WTC11 (cell line): Measurements from ENCODE around the gene CTAGE9.

Experiments used
- CTCF ChIP-seq: fragments of 200-600 bp; IDR thresholded peaks from 2 replicates; pipeline ENCODE4 v1.8.0; 2022; ENCODE audit warnings: antibody characterized with exemption
- HMGXB4 ChIP-seq: sonication (generic); formaldehyde crosslinking; IDR thresholded peaks from 2 replicates; pipeline ENCODE4 v1.8.1; 2023; ENCODE audit warnings: mild to moderate bottlenecking, moderate library complexity, missing genetic modification reagents

- TF ChIP-seq CTCF (no peak), HMGXB4 (CRISPR knock-in tag) (no peak)
These were observed 44.1 kb upstream of the CTAGE9 start for GRCh38 chr6:131754715-131755567.
